NCI-H187 (cell line): ENCODE data around the gene C19orf81.

Experiments used
- DNase-seq, 2 experiments: peaks; one replicate each; lab custom pipeline; 2025; lab: John Stamatoyannopoulos, UW

C19orf81 gene

DNA sequence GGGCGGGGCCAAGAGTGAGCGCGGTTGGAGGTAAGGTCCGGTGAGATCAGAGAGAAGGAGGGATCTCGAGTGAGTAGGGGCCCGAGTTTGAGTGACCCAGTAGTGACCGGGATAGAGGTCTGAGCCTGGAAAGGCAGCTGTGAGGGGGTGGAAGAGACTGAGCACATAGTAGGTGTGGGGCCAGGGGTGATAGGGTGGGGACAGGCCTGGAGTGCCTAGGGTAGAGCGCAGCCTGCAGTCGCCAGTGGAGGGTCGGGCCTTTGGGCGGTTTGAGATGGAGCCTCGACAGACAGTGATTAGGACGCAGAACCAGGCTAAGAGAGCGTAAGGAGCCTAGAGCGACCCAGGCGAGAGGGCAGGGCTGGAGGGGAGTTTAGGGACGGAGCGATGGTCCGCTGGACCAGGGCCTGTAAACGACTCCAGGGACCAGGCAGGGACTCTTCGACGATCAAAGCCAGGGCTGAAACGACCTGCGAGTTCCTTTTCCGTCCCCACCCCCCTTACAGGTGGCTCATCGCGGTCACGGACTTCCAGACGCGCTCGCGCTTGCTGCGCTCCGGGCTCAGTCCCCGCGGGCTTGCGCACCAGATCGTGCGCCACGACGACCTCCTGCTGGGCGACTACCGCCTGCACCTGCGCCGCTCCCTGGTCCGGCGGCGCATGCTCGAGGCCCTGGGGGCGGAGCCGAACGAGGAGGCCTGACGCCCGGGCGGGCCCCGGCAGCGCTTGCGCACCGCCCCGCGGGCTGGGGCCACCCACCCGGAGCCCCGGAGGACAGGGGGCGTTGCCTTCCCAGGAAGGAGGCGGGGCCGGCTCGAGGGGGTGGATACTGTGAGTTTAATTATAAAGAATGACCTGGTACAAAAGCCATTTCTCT is 9.4 kb downstream of the C19orf81 start:
- peak in 1 of 2 experiments; percentile 32 for DNase-seq

GRCh38 chr19:50659318-50660087 is 10.3 kb downstream of the C19orf81 start:
- DNase-seq: no peak

- DNase-seq: no peak
Measured at GRCh38 chr19:50660088-50660366, 10.8 kb downstream of the C19orf81 start.

DNA sequence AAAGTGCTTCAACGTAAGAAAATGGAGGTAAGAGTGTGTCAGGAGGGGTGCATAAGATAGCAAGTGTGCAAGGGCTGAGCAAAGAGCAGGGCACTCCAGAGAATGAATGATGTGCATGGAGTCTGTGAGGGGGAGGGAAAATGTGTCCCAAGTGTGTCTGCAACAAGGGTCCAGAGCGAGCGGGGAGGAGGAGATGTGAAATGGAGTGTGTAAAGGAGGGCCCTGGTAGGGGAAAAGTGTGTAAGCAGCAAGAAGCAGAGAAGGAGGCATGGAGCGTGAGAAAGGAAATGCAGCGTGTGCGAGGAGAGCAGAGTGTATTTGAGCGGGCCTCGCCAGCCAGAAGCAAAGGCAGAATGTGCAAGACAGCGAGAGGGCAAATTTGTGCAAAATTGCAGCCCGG is 11.8 kb downstream of the C19orf81 start:
- DNase-seq: no peak

GRCh38 chr19:50661766-50662650 is 12.8 kb downstream of the C19orf81 start:
- DNase-seq: no peak

- no peak for DNase-seq
Measured at GRCh38 chr19:50662651-50663481, 13.6 kb downstream of the C19orf81 start.

DNA sequence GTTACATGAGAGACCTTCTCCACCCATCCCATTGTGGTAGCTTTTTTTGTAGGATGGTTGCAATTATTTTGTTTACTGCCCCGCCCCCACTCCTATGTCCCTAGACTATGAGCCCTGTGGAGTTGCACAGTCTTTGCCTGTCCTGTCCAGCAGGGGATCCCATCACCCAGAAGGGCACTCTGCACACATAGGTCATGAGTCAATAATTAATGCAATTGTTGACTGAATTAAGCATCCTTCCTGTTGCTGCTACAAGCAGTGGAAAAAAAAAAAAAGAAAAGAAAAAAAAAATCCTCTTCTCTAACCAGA is 14.2 kb downstream of the C19orf81 start:
- no peak for DNase-seq

DNA sequence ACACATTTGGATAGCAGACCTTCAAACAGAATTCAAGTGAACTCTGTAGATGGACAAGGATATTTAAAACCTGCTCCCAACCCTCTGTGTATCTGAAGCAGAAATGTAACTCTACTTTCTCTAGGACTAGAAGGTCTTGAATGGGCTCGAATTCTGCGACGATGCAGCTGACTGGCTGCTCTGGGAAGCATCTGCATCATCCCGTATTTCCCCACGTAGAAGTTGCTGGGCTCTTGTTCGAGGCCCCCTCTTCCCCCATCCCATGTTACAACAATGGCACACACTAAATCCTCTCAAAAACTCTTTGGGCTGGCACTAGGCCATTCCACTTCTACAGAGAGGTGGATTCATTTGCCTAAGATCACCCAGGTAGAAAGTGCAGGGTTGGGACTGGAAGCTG is 15.0 kb downstream of the C19orf81 start:
- no peak for DNase-seq

GRCh38 chr19:50666346-50667176 is 17.3 kb downstream of the C19orf81 start:
- no peak for DNase-seq

DNA sequence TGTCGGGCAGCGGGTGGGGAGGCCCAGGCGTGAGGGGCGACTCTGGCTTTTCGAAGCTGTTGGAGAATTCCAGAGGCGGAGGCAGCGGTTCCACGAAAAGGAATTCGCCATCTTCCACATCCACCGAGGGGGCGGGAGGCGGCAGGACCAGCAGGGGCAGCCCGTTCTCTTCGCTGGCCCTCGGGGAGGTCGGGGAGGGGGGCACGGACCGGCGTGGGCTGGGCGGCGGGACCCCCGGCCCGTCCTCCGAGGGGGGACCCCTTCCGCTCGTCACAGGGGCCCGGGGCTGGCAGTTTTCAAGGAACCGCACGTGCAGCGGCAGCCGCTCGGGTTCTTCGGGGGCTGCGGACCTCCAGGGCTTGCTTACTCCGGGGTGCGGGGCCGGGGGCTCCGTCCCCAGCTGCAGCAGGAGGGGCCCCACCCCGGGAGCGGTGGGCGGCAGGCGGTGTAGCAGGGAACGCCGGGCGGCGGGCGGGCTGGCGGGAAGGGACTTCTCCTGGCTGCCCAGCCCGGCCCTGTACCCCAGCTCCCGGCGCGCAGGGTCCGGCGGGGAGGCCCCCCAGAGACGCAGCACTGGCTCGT is 18.0 kb downstream of the C19orf81 start:
- DNase-seq: no peak

- DNase-seq: no peak
Measured at GRCh38 chr19:50667759-50668231, 18.6 kb downstream of the C19orf81 start.

- no peak for DNase-seq
Measured at GRCh38 chr19:50668416-50668815, 19.2 kb downstream of the C19orf81 start.

DNA sequence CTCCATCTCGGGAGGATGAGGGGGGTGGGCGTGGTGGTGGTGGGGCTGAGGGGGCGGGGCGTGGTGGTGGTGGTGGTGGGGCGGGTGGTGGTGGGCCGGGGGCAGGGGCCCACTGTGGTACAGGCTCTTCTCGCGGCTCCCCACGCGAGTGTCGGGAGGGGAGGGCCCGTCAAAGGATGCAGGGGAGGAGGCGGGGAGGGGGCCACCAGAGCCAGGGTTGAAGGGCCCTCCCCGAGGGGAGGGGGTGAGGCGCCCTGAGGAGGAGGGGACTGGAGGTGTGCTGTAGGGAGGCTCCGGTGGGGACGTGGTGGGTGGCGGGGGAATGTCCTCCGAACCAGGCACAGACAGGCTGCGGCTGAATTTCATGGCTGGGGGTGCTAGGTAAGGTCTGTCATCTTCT is 19.6 kb downstream of the C19orf81 start:
- no peak for DNase-seq

DNA sequence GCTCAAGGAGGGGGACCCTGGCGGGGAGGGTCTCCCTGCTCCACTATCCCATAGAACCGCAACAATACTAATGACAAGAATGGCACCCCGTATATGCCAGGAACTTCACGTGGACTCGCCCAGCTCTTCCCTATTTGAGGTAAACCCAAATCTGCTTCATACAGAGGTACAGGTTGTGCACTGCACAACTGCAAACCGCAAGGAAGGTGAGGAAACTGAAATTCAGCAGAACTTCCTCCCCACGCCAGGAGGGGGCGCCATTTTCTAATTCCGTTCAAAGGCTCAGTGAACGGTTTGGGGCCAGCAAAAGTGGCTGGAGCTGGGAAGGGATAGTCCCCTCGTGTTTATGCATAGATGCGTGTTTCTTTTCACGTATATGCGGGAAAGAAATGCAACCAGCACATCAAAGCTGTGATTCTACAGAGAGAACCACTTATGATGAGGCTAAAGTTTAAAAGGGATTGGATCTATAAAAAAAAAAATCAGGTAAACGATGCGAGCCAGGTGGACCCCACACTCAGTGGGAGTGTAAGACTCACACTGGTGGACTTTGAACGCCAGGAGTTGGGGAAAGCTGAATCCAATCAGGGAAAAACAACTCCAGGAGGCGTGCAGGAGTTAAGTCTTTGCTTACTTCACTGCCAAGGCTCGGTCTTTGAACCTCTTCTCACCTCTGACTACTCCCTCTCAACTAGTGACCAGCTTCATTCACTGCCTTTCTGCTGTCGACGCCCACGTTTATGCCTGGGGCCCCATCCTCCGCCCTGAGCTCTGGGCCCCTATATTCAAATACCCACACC is 20.3 kb downstream of the C19orf81 start:
- no peak for DNase-seq

- no peak for DNase-seq
Measured at GRCh38 chr19:50670102-50670380, 20.8 kb downstream of the C19orf81 start.

DNA sequence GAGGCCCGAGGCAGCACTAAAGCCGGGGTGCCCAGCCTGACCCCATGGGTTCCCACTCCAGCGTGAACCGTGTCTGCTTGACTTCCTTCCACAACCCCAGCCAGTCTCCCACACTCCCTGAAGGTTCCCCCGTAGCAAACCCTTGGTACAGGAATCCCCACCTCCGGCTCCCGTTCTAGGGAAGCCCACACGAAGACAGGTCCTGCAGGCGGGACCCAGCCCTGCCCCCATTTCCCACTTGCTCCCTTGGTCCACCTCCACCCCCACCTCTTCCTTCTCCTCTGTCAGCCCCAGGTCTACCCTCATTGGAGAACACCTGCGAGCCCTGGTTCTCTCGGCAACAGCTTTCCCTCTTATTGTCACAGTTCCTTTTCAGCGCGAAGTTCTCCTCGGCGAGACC is 23.9 kb downstream of the C19orf81 start:
- no peak for DNase-seq

DNA sequence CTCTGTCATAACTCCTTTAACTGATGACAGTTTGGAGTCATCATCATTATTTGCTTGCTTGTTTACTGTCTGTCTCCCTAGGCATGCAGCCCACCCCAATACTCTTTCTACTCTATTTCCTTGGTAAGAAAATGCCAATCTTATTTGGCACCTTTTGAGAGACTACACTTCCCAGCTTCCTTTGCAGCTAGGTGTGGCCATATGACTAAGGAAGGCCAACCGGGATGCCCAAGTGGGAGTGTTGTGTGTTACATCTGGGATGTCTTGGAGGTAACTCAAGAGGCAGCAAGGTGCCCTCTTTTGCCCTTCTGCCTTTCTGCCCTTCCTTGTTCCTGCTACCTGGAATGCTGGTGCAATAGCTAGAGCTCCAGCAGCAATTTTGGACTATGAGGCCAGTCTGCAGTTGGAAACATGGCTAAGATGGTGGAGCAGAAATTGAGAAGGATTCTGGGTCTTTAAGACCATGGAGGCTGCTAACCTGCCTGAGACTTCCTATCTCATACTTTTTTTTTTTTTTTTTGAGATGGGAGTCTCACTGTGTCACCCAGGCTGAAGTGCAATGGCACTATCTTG is 27.5 kb downstream of the C19orf81 start:
- DNase-seq: no peak

DNA sequence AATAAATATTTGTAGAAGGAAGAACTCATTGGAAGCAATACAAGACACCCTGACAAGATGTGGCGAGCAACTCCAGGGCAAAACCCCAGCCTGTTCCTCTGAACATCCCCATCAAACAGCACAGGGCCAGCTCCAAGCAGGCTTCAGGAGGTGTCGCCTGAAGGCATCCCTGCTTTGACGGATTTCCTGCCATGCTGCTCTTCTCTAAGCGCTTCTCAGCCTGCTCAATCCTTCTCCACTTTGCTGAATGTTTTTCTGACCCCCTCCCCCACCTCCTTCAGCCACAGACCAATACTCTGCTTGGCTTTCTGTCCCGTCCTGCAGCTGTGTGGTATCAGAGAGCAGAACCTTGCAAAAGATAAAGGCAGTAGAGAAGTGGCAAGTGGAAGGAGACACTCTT is 28.4 kb downstream of the C19orf81 start:
- no peak for DNase-seq

DNA sequence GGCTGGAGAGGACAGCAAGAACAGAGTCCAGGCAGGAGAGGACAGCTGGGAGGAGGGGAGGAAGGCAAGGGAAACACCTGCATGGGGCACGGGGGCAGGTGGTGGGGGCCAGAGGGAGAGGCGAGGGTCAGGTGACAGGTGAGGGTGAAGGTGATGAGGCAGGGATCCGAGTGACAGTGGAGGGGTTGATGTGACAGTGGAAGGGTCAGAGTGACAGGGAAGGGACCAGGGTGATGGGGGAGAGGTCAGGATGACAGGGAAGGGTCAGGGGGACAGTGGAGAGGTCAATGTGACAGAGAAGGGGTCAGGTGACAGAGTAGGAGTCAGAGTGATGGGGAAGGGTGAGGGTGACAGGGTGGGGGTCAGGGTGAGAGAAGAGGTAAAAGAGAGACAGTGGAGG is 29.1 kb downstream of the C19orf81 start:
- DNase-seq: no peak
